Measurements from ENCODE around the gene ASPN. TPM values are rescaled to one million over a fixed set of nuclear protein-coding genes. Genes with fewer than 3 reads are reported as not detected.
A peak's percentile ranks its signal among the peaks of the same experiment; 100 is the strongest.

Gene ASPN
- total RNA-seq, 1 donor from 2014 or later, result 2.9 TPM

DNA sequence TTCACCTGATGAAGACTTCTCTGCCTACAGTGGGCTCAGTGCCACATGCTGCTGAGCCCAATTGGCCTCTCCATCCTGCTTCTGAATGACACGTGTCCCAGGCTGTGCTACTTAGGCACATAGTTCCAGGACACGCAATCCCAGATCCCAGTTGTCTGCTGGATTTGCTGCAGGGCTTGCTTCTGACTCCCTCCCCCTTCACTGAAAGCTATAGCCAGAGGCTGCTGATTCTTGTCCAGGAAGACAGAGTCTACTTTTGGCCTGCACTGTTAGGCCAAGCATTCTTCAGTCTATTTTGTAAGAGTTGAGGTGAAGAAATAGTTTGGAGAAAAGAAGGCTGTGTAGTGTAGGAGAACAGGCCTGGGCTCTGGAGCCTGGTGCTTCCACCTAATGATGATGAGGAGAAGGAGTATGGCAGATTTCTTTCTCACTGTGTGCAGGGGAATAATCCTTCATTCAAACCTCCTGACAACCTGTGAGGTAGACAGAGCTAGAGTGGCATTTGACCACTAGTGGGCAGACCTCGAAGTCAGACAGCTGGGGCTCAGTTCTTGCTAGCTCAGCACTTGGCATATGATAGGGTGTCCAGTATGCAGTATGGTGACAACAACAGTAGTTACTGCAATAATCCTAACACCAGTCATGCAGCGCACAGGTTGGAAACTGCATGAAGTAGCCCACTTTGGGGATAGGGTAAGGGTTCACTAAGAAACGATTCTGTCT, 19.5 kb upstream of the ASPN start:
- H3K4me3 ChIP-seq, result no peak overlapping the region
- intact Hi-C loops (cut with DNase I), result loop anchor here (10.0 kb wide), 1 partner anchor 133 kb away; no protein-coding TSS in a partner anchor
- H3K4me1 ChIP-seq, result peaks cover 46% of the 10 kb centered on the region
- TF ChIP-seq POLR2AphosphoS5 (IDR thresholded peaks at IDR 0.05; ENCODE audit: insufficient read depth in 1 of 2, low read depth in 1 of 2), result peak in 1 of 2 donors; percentile 40
- TF ChIP-seq, protein P1, sequence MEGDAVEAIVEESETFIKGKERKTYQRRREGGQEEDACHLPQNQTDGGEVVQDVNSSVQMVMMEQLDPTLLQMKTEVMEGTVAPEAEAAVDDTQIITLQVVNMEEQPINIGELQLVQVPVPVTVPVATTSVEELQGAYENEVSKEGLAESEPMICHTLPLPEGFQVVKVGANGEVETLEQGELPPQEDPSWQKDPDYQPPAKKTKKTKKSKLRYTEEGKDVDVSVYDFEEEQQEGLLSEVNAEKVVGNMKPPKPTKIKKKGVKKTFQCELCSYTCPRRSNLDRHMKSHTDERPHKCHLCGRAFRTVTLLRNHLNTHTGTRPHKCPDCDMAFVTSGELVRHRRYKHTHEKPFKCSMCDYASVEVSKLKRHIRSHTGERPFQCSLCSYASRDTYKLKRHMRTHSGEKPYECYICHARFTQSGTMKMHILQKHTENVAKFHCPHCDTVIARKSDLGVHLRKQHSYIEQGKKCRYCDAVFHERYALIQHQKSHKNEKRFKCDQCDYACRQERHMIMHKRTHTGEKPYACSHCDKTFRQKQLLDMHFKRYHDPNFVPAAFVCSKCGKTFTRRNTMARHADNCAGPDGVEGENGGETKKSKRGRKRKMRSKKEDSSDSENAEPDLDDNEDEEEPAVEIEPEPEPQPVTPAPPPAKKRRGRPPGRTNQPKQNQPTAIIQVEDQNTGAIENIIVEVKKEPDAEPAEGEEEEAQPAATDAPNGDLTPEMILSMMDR (IDR thresholded peaks at IDR 0.05), result no peak
- H3K9me3 ChIP-seq, result no peaks in the 10 kb centered on the region
- H3K27me3 ChIP-seq, result no peaks in the 10 kb centered on the region
- peak overlapping the region; percentile 55 for H3K27ac ChIP-seq
- DNase-seq (ENCODE audit: extremely low spot score in 2 of 2), result no peak
- no peaks in the 10 kb centered on the region for H3K36me3 ChIP-seq

DNA sequence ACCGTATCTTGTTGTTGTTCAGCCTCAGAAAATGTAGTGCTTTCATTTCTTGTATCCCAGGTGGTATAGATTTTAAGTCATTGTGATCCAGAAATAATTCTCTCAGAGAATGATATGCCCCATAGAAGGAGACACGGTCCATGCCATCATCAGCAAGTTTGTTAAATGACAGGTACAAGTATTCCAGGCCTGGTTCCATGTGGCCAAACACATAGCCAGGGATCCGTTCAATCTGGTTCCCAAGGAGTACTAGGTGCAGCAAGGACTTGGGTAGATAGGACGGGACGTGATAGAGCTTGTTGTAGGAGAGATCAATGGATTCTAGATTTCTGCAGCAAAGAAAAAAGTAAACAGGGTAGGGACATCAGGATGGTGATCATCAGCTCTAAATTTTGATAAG, 18.4 kb upstream of the ASPN start:
- Histone ChIP-seq H3K27ac (no peak overlapping the region), H3K36me3 (no peaks in the 10 kb centered on the region), H3K27me3 (no peaks in the 10 kb centered on the region), H3K4me3 (no peak overlapping the region), H3K4me1 (peaks cover 34% of the 10 kb centered on the region), H3K9me3 (no peaks in the 10 kb centered on the region)
- TF ChIP-seq POLR2AphosphoS5 (IDR thresholded peaks at IDR 0.05; ENCODE audit: insufficient read depth in 1 of 2, low read depth in 1 of 2) (no peak), POLR2A (IDR thresholded peaks at IDR 0.05) (no peak)
- TF ChIP-seq, protein P1 (IDR thresholded peaks at IDR 0.05), result no peak
- intact Hi-C loops (cut with DNase I), result loop anchor here (10.0 kb wide), 1 partner anchor 134 kb away; no protein-coding TSS in a partner anchor
- DNase-seq (ENCODE audit: extremely low spot score in 2 of 2), result no peak

DNA sequence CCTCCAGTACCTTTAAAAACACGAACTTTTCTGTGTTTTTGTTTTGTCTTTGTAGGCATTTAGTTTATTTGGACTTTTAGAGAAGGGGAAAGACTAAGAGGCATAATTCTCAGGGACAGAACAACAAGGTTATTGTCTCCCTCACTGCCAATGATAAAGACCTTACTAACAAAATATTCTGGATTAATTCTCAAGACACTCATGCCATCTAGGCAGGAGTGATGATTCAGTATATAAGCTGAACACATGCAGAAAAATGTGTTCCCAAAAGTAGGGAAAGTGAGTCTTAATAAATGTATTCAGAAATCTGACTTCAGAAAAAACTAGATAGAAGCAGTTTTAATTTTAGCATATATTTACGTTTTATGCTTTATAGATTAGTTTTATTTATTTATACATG, 17.4 kb upstream of the ASPN start:
- TF ChIP-seq, protein P1 (IDR thresholded peaks at IDR 0.05), result no peak
- intact Hi-C loops (cut with DNase I), result loop anchor here (10.0 kb wide), 1 partner anchor 135 kb away; no protein-coding TSS in a partner anchor

DNA sequence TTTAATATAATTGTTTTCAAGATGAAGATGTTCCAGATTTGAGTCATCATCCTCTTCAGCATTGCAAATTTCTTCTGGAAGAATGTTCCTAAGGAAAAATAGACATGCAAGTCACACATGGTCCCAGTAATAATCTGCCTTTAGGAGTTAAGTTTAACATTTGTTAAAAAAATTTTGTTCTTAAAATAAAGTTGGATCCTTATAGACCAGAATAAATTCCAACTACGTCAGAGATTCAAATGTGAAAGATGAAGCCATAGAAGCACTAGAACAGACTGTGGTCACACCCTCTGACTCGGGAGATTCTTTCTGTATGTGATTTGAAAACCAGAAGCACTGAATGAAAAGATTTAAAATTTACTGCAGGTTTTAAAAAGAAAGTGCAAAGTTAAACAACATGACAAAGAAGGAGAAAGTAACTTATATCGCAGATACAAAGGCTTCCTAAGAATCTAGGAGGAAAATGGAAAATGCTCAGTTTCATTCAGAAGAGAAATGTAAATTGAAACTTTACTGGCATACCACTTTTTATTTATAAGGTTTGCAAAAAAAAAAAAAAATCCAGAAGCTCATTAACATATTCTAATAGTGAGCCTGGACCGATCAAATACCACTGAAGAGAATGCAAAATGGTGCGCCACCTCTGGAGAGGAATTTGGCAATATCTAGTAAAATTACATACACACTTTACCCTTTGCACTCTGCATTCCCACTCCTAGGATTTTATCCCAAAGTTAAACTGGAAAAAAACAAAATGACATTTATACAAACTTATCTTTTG, 14.3 kb upstream of the ASPN start:
- H3K4me1 ChIP-seq, result peaks cover 6% of the 10 kb centered on the region
- H3K27ac ChIP-seq, result no peak overlapping the region
- intact Hi-C loops (cut with DNase I), result no loop called here

More for the DNA sequence above, 17.4 kb upstream of the ASPN start:
- H3K27me3 ChIP-seq, result no peaks in the 10 kb centered on the region
- no peak overlapping the region for H3K27ac ChIP-seq
- no peak for DNase-seq (ENCODE audit: extremely low spot score in 2 of 2)
- H3K4me3 ChIP-seq, result no peak overlapping the region
- H3K9me3 ChIP-seq, result no peaks in the 10 kb centered on the region
- no peaks in the 10 kb centered on the region for H3K36me3 ChIP-seq
- peaks cover 24% of the 10 kb centered on the region for H3K4me1 ChIP-seq

More for the DNA sequence above, 14.3 kb upstream of the ASPN start:
- DNase-seq (ENCODE audit: extremely low spot score in 2 of 2), result no peak
- Histone ChIP-seq H3K4me3 (no peak overlapping the region), H3K27me3 (no peaks in the 10 kb centered on the region), H3K9me3 (no peaks in the 10 kb centered on the region), H3K36me3 (no peaks in the 10 kb centered on the region)
- TF ChIP-seq, protein P1 (IDR thresholded peaks at IDR 0.05), result no peak
- TF ChIP-seq POLR2A (IDR thresholded peaks at IDR 0.05), result no peak
